Activated naive CD4-positive, alpha-beta T cell (primary cell): ENCODE results near the gene ENO1.

Source experiments
- DNase-seq, 4 experiments: peaks; one replicate each; lab custom pipeline; 2025; lab: John Stamatoyannopoulos, UW

Gene ENO1

DNA sequence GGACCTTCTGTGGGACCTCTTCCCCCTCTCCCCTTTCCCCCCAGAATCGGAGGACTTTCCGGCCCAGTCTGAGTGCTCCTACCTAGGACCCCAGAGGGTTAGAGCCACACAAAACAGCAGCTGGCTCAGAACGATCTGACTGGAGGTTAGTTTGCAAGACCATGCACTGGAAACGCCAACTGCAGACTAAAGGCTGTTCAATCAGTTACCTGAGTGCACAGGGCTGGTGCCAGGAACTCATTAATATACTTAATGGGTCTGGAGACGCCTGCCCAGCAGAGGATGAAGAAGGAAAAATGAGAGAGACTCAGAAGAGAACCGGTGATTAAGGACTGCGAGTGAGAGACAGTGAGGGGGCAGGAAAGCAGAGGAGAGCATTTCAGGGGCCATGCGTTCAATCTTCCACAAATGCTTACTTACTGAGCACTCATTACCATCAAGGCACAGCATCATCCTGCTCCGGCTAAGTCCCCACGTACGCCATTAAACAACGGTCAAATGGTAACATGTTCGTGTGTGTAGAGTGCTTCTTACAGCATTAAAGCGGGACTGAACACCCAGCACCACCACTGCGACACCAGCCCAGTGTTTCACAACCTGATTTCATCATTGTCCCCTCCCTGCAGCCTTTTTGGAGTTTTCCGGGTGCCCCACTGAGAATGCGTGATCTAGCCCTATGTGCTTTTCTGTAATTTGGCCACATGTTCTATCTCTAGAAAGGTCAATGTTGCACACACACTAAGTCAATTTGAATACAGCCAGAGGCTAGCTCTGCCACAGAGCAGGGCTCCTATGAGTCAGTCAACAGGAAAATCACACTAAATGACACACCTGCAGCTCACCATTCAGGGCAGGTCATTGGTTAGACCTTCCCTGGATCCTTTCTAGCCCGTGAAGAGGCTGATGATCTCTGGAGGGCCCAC is 7.6 kb downstream of the ENO1 start:
- no peak for DNase-seq

DNA sequence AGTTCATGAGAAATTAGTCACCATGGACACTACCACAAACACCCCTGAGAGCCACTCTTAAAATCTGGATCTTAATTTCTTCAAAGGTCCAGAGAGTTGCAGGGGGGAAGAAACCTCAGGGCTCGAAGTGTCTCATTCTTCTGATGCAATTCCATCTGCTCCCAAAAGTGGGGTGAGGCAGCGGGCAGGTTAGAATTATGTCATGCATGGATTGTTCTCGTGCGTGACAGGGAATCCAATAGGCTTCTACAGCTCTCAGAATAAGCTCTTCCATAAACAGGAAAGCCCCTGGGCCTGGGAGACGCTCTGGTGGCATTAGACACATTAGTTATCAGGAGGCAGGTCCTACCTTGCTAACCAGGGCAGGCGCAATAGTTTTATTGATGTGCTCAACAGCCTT is 8.4 kb downstream of the ENO1 start:
- no peak for DNase-seq

DNA sequence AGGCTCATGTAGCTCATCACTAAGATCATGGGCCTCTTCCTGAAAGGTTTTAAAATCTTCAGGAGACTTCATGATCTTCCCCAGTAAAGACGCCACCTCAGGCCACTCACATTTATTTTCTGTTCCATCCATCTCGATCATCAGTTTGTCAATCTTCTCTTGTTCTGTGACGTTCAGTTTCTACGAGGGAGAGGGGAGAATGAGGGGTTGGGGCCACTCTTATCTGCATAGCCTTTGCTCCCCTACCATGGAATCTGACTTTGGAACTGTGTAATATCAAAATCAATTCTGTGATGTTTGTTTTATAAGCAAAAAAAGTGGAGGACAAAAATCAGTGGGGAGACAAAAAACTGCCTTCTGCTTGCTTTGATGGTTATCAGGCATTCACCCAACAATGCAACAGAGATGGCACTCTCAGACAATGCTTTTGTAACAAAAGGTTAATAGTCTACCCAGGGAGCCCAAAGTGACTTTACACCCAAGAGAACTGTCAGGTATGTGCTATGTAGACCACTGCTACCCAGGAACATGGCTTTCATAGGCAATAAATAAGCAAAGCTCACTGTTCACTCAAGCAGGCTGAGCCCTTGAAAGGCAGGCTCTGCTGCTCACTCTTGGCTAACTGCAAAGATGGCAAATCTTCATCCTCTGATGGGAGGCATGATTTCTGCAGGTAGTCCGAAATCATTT is 10.5 kb downstream of the ENO1 start:
- DNase-seq = no peak

DNA sequence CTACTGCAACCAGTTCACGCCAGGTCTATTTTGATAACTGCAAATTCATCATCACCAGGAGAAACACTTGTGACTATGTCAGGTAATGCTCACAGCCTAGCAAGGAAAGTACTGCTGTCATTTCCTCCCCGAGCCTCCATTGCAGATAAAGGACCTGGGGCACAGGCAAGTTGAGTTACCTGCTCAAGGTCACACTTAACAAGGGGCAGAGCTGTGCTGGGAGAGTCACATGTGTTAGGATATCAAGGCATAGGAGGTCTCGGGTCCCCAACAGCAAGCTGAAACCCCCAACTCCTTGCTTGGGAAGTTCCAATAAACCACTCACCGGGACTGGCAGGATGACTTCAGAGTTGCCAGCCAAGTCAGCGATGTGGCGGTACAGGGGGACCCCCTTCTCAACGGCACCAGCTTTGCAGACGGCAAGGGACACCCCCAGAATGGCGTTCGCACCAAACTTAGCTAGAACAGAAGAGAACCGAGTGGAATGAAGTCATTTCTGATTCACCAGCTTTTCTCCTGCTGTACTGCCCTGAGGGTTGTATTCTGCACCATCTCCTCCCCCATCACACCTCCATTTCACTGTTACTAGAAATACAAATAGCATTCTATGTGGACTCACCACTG is 11.6 kb downstream of the ENO1 start:
- DNase-seq = no peak

DNA sequence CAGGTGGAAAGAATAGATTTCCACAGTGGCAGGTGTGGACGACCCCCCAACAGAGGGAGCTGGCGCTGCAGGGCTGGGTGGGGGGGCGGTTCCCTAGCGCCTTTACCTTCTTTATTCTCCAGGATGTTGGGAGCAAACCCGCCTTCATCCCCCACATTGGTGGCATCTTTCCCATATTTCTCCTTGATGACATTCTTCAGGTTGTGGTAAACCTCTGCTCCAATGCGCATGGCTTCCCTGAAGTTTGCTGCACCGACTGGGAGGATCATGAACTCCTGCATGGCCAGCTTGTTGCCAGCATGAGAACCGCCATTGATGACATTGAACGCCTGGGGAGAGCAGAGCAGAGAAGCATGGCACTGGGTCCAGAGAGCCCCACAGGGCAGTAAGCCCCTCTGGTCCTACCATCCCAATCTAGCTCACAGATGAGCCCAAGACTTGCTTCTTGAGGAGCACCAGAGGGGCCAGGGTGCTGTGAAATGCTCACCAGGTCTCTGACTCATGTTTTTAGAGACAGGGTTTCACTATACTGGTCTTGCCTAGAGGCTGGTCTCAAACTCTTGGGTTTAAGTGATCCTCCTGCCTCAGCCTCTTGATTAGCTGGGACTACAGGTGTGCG is 12.2 kb downstream of the ENO1 start:
- DNase-seq = no peak

DNA sequence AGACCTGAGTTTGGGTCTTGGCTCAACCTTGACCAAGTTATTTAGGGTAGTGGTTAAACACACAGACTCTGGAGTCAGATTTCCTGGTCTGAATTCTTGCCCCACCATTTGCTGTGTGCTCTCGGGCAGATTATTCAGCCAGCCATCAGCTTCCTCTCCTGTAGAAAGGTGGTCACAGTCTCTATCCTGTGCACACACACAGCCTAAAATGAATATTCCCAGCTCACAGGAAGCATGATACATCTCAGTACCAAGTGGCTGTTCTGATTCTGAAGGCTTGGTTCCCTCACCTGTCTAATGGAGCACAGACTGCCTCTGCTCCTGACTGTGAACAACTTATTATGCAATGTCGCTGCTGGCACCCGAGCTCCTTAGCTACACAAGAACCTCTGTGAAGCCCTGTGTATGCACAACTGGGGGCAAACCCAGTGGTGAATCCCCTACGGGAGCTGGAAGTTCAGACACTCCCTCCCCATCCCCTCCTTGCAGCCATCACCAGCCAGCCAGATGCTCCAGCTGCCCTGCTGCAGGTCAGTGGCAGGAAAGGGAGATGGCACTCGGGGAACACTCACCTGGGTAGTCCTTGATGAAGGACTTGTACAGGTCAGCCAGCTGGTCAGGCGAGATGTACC is 13.7 kb downstream of the ENO1 start:
- no peak for DNase-seq

DNA sequence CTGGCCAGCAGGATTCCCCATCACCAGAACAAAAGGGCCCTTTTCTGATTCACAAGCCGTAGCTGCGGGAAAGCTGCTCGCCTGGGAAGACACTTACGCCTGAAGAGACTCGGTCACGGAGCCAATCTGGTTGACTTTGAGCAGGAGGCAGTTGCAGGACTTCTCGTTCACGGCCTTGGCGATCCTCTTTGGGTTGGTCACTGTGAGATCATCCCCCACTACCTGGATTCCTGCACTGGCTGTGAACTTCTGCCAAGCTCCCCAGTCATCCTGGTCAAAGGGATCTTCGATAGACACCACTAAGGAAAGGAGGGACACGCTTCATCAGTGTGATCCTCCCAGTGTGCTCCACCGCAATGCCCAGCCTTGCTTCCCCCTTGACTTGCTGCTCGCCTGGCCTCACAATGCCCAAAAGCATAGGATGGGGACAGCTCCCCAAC is 14.7 kb downstream of the ENO1 start:
- no peak for DNase-seq

DNA sequence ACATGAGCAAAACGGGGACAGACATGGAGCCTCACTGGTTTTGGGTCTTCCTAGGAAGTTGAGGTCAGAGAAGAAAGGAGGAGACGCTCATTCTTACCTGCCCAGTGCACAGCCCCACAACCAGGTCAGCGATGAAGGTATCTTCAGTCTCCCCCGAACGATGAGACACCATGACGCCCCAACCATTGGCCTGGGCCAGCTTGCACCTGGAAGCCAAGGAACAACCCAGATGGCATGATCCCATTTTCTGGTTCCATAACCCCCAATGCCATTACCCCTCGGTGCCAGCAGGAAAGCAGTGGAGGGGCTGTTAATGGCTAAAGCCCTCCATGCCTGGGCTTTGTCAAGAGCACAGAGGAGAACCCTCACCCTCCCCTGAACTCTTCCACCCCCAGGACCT is 15.3 kb downstream of the ENO1 start:
- DNase-seq = no peak

DNA sequence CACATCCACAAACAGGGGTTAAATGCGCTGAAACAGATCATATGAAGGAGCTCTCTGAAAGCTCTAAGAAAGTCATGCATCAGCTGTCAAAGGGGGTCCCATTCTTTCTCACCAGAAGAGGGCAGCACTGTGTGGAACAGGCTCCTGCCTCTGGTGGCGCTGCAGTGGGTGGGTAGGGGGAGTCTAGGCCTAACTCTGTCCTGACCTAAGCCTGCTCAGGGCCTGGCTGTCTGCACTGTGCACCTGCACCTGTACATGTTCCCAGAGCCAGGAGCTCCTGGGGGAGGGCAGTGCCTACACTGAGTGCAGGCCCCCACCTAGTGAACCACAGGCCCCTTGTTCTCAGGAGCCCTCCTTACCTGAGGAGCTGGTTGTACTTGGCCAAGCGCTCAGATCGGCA is 16.0 kb downstream of the ENO1 start:
- peak in 2 of 4 experiments; percentile 8 to 17 for DNase-seq

DNA sequence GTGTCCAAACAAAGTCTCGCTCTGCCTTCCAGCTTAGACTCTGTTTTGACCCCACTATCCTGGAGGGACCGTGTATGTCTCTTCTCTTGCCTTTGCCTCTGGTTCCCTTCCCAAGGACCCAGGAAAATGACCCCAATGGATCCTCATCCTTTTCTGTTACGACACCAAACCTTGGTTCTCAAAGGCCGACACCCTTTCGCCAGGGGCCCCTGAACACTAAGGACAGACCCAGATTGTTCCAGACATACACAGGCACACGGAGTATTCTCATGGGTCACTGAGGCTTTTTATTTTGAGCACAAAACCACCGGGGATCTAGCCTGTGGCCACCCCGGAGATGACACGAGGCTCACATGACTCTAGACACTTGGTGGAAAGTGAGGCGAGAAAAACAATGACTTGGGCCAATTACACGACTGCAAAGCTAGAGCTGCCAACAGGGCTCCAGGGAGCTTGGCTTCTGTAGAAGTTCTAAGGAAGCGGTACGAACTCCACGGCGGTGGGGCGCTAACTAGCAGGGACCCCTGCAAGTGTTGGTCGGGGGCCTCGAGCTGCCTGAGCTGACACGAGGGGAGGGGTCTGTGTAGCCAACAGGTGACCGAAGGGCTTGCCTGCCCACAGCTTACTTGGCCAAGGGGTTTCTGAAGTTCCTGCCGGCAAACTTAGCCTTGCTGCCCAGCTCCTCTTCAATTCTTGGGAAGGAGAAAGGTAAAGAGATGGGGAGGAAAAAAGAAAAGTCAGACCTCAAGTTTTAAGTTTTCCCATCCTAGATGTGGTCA is 17.6 kb downstream of the ENO1 start:
- no peak for DNase-seq

DNA sequence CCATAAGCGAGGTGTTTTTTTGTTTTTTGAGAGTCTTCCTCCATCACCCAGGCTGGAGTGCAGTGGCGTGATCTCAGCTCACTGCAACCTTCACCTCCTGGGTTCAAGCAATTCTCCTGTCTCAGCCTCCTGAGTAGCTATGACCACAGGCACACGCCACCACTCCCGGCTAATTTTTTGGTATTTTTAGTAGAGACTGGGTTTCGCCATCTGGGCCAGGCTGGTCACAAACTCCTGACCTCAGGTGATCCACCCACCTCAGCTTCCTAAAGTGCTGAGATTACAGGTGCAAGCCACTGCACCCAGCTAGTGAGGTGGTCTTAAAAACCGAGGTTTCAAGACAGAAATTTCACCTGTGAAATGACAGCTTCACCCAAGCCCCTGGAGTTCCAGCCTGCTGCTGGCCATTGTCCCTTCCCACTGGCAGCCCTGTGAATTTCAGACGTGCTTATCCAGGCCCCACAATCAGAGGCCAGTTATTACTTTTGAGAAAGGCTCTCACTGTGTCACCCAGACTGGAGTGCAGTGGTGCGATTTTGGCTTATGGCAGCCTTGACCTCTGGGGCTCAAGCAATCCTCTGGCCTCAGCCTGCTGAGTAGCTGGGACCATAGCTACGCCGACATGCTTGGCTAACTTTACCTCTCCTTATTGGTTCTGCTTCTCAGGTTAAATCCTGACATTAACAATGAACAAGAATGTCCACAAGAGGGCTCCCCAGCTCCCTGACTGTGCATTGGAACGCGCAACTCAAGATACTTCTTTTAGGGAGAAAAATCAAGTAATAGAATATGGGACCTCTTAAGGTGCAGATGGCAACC is 19.4 kb downstream of the ENO1 start:
- DNase-seq = peak in 2 of 4 experiments; percentile 8 to 24

DNA sequence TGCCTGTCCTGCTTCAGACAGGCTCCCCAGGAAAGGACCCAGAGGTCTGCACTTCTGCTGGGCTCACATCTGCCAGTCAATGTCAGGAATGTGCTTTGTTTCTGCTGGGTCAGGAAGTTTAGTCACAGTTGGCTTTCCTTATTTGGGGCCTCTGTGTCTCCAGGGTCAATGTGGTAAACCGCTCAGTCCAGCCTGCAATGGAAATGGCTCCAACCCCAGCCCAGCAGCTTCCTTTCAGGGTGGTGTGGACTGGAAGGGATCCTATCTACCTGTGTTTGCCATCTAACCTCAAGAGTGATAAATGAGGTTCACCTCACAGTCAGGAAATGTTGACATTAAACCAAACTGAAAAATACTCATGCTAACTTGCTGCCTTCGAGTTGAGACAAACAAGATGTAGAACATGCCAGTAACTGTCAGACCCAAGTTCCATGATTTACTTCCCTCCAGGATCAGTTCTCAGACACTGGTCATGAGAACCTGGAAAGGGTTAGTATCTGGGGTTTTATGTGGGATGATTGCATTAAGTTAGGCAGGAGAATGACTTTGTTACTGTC is 20.3 kb downstream of the ENO1 start:
- DNase-seq = no peak

DNA sequence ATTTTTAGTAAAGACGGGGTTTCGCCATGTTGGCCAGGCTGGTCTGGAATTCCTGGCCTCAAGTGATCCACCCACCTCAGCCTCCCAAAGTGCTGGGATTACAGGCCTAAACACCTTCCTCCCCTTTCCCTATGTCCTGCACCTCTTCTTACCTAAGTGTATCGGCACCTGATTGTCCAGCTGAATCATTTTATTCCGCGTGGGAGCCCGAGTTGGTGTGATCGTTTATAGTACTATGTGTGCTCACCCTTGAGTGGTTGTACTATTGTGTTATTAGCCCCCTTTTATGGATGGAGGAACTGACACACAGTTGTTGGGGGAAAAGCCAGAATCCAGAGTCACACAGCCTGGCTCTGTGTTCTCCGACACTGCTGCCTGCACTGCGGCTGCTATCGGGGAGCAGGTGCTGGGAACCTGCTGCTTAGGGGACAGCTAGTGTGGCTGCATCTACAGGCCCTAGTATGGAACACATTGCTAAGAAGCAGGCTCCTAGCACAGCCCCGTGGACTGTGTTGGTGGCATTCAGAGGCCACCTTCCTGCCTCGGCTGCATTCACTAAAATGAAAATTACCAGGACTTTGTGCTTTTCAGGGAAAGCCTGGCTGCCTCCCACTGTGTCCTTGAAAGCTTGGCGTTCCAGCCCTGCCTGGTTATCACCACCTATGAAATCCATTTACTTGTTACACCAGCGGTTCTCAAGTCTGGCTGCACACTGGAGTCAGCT is 21.6 kb downstream of the ENO1 start:
- no peak for DNase-seq

DNA sequence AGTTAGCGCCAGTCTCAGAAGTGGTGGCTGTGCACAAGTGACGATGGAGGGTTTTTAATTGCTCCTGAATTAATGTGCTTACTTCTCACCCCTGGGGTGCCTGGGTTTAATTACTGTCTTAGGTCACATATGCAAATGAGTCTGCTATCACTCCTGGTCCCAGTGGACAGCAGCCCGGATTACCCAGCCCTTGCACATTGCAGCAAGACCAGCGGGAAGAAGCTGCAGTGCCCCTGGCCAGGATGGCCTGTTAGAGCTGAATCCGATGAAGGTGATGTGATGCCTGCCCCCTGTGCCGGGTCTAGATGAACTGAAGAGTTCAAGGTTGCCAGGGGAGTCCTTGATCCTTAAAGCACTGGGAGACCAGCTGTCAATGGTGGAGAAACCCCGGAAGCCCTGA is 24.2 kb downstream of the ENO1 start:
- DNase-seq = no peak

DNA sequence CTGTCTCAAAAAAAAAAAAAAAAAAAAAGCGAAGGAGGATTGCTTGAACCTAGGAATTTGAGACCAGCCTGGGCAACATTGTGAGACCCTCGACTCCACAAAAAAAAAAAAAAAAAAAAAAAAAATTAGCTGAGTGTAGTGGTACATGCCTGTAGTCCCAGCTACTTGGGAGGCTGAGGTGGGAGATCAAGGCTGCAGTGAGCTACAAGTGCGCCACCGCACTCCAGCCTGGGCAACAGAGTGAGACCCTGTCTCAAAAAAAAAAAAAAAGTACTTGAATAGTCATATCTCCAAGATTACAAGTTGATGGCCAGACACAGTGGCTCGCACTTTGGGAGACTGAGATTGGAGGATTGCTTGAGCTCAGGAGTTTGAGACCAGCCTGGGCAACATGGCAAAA is 27.4 kb downstream of the ENO1 start:
- no peak for DNase-seq

DNA sequence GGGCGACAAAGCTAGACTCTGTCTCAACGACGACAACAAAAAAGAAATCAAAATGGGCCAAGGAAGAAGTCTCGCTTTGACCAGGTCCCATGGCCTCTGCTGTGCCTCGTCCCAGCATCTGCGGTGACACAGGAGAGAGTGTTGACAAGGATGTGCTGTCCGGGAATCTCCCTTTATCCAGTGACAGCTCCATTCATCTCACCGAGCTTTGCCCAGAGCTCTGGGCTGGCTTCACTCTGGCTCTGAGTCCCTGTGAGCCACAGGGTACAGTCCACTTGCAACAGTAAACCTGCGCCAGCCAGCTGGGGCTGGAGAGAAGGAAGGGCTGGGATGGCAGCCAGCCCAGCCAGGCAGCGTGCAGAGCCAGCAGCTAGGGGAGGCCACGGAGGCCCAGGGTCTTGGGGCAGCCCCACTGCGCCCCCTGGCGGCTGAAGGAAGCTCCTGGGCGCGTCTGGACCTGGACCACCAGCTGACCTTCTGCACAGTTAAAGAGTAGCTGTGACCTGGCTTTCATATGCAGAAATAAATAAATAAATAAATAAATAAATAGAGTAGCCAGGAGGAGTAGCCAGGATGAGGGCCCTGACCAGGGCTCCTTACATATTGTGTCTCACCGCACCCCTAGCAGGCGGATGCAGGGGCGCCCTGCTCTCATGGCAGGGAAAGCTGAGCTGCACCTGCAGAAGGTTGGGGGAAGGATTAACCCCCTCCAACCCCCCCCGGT is 29.7 kb downstream of the ENO1 start:
- DNase-seq = peak; percentile 33 to 70 (median 61)

DNA sequence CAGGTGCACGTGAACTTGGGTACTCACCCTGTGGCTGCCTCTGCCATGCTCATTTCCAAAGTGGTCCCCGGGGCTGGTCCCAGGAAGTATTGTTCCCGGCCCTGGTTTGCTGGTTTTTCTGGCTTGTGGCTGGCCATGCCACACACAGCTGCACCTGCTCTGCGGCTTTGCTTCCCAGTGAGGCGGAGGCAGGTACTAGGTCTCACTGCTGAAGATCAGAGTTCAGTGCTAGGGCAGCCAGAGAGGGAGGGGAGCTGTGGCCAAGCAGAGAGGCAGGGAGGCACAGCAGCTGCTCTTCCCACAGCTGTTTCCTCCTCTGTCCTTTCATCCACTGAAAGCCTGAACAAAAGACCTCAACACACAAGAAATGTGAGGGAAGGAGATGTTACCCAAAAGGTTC is 30.5 kb downstream of the ENO1 start:
- DNase-seq = no peak

DNA sequence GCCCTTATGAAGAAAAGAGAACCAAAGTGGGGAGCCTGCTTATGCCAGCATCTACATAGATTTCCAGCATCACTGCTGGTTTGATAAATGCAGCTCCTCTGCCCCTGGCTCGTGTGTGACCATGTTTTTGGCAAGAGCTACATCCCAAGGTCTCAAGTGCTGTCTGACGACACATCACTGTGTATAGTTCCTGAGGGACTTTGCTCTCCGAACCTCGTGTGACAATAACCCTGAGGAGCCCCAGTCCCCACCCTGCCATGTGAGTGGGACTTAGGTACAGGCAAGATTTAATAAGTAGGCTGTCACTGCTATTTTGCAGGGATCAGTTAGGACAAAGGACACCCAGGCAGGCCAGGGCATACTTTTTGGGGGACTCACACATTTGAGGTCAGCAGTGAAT is 32.2 kb downstream of the ENO1 start:
- no peak for DNase-seq
